AG09309 (cell line): ENCODE results near the gene SFMBT2.

Experiments used
- DNase-seq: peaks from one replicate; pipeline ENCODE4 v3.0.0-alpha.2; 2010; ENCODE audit warnings: low read depth
- H3K4me3 ChIP-seq: 2 replicates; pipeline ENCODE4 v1.5.1; 2011; ENCODE audit warnings: mild to moderate bottlenecking, low read depth, low read length, moderate library complexity; ENCODE audit not compliant: control insufficient read depth
- TF ChIP-seq, protein P1 (sequence below): IDR thresholded peaks from 2 replicates; pipeline ENCODE4 v1.5.1; 2011; ENCODE audit warnings: mild to moderate bottlenecking, low read depth, low read length, inconsistent platforms; ENCODE audit not compliant: insufficient read depth, control insufficient read depth; ENCODE audit errors: missing control alignments

Gene SFMBT2

GRCh38 chr10:7322623-7323022, 88.2 kb downstream of the SFMBT2 start:
- H3K4me3 ChIP-seq: no peak overlapping the region
- no peak for DNase-seq
- TF ChIP-seq, protein P1, sequence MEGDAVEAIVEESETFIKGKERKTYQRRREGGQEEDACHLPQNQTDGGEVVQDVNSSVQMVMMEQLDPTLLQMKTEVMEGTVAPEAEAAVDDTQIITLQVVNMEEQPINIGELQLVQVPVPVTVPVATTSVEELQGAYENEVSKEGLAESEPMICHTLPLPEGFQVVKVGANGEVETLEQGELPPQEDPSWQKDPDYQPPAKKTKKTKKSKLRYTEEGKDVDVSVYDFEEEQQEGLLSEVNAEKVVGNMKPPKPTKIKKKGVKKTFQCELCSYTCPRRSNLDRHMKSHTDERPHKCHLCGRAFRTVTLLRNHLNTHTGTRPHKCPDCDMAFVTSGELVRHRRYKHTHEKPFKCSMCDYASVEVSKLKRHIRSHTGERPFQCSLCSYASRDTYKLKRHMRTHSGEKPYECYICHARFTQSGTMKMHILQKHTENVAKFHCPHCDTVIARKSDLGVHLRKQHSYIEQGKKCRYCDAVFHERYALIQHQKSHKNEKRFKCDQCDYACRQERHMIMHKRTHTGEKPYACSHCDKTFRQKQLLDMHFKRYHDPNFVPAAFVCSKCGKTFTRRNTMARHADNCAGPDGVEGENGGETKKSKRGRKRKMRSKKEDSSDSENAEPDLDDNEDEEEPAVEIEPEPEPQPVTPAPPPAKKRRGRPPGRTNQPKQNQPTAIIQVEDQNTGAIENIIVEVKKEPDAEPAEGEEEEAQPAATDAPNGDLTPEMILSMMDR: no peak

DNA sequence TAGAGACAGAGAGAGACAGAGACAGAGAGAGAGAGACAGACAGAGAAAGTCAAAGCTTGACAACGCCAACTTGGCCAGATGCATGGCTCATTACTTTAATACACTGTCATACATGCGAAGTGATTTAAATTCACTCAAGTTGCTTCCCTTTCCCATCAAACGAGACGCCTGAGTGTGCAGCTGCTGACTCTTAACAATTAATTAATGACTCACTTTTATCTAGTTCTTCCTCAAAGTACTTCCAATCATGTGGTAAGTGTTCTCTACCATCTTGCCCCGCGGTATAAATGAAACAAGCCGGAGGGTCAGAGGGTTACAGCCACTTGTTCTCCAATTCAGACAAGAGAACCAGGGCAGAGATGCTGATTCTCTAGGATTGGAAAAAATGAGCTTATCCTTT, 90.8 kb downstream of the SFMBT2 start:
- no peak overlapping the region for H3K4me3 ChIP-seq
- TF ChIP-seq, protein P1: no peak
- DNase-seq: no peak

DNA sequence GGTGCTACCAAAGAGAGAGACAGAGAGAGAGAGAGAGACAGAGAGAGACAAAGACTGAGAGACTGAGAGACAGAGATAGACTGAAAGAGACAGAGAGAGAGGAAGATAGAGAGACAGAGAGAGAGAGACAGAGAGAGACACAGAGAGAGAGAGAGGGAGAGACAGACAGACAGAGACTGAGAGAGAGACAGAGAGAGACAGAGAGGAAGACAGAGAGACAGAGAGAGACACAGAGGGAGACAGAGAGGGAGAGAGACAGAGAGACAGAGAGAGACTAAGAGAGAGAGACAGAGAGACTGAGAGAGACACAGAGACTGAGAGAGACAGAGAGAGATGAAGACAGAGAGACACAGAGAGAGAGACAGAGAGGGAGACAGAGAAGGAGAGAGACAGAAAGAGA, 91.2 kb downstream of the SFMBT2 start:
- no peak for DNase-seq
- H3K4me3 ChIP-seq: no peak overlapping the region
- TF ChIP-seq, protein P1: no peak

DNA sequence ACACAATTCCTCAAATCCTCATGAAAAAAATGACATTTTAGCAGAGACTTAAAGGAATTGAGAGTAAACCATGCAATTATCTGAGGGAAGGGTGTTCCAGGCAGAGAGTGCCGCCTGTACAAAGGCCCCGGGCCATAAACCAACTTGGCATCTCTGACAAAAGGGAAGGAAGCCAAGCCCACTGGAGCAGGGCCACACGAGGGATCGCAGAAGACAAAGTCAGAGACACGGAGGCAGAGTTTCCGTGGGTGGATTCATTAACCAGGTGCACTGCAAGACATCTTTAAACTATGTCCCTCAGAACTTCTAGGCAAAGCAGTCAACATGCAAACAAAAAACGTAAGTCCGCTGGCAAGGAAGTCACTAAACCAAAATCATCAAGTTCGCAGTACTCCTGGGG, 92.0 kb downstream of the SFMBT2 start:
- no peak for DNase-seq
- TF ChIP-seq, protein P1: no peak
- H3K4me3 ChIP-seq: no peak overlapping the region

DNA sequence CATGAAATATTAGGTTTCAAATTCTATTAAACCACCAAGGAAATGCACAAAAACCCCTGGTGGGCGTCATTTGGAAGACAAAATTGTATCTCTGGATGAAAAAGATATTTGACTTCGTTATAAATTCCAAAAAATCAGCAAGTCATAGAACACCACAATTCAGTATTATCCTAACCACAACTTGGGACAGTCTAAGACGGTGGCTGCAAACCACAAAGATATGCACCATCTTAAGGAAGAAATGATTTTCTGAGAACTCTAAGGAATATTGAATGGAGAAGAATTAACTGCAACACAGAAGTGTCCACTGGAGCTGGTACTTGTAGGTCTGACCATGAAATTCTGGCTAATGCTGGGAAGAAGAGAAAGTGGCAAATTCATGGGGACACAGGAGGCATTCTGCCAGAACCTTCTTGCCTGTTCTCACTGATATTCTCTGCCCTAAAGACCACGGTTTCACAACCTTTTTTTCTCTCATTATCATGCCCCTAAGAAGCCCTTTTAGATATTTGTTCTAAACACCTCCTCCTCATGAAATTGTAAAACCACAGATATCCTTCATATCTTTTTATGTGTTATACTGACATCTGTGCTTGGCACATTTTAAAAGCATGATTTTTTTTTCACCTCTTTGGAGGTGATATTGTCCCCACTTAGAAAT, 92.9 kb downstream of the SFMBT2 start:
- DNase-seq: no peak
- no peak overlapping the region for H3K4me3 ChIP-seq
- TF ChIP-seq, protein P1: no peak

DNA sequence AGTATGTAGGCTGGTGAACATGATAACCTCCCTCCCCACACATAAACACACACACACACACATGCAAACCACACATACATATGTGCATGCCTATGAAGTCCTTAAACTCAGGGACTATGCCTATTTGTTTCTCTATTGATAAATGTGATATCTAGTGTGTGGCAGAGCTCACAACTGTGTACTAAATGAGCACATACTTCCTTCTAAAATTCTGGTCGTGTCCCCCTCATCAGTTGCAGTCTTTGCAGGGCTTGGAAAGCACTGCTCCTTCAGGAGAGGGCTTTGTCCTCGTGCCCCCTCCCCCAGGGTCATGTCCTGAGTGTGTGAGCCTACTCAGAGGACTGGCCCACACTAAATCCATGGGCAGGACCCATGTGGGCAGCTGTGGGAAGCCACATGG, 94.0 kb downstream of the SFMBT2 start:
- H3K4me3 ChIP-seq: no peak overlapping the region
- TF ChIP-seq, protein P1: no peak
- no peak for DNase-seq

- DNase-seq: no peak
- TF ChIP-seq, protein P1: no peak
- H3K4me3 ChIP-seq: no peak overlapping the region
Measured at GRCh38 chr10:7315906-7316305, 94.9 kb downstream of the SFMBT2 start.
